HepG2 (cell line): Measurements from ENCODE around the gene ATOH8. TPM values are rescaled to one million over a fixed set of nuclear protein-coding genes. Genes with fewer than 3 reads are reported as not detected.
A peak's percentile ranks its signal among the peaks of the same experiment; 100 is the strongest.

Source experiments
- CBX2 ChIP-seq, 2 experiments: fragments of 200-600 bp in 1 of 2; sonication (generic); formaldehyde crosslinking in 1 of 2; IDR thresholded peaks; 2 replicates each; pipeline versions ENCODE4 v1.7.0 to v1.8.1; 2018 to 2022; ENCODE audit warnings: low read depth in 2 of 2, low read length in 1 of 2, mild to moderate bottlenecking in 1 of 2, missing genetic modification reagents in 1 of 2
- CEBPG ChIP-seq: IDR thresholded peaks from 2 replicates; pipeline ENCODE4 v1.6.1; 2016
- FIP1L1 ChIP-seq: fragments of 200-400 bp; formaldehyde crosslinking; IDR thresholded peaks from 2 replicates; pipeline ENCODE4 v1.6.1; 2018; ENCODE audit warnings: low read depth, mild to moderate bottlenecking, low read length, moderate library complexity, borderline replicate concordance; ENCODE audit not compliant: insufficient read depth
- HNRNPLL ChIP-seq: fragments of 200-400 bp; formaldehyde crosslinking; IDR thresholded peaks from 2 replicates; pipeline ENCODE4 v1.6.1; 2017; ENCODE audit warnings: mild to moderate bottlenecking, low read depth, low read length; ENCODE audit not compliant: poor library complexity, severe bottlenecking
- HOXD1 ChIP-seq: sonication (generic); formaldehyde crosslinking; IDR thresholded peaks from 2 replicates; pipeline ENCODE4 v1.5.0; 2020; ENCODE audit warnings: missing genetic modification reagents
- KDM3A ChIP-seq: IDR thresholded peaks from 2 replicates; pipeline ENCODE4 v1.6.1; 2018; ENCODE audit warnings: low read depth, missing compliant biosample characterization
- MBNL3 ChIP-seq: fragments of 250-450 bp; sonication (Bioruptor Pico); conservative IDR thresholded peaks from 2 replicates; pipeline ENCODE4 v1.8.0; 2022; ENCODE audit warnings: mild to moderate bottlenecking, inconsistent platforms
- MIER2 ChIP-seq: IDR thresholded peaks from 2 replicates; pipeline ENCODE4 v1.6.1; 2016; ENCODE audit warnings: missing biosample characterization, missing genetic modification reagents
- RAD21 ChIP-seq: fragments of 450-650 bp; formaldehyde crosslinking; IDR thresholded peaks from 2 replicates; pipeline ENCODE4 v1.5.0; 2020; ENCODE audit warnings: mild to moderate bottlenecking
- RXRA ChIP-seq: sonication (generic); formaldehyde crosslinking; IDR thresholded peaks from 2 replicates; pipeline ENCODE4 v1.5.1; 2020; ENCODE audit warnings: missing genetic modification reagents
- TAF1 ChIP-seq: sonication (generic); formaldehyde crosslinking; IDR thresholded peaks from 2 replicates; pipeline ENCODE4 v1.4.0; 2020; ENCODE audit warnings: missing genetic modification reagents
- ZNF431 ChIP-seq: sonication (generic); formaldehyde crosslinking; IDR thresholded peaks from 2 replicates; pipeline ENCODE4 v1.9.0; 2022; ENCODE audit warnings: missing genetic modification reagents, low read depth, mild to moderate bottlenecking, borderline replicate concordance
- ZNF615 ChIP-seq: sonication (generic); formaldehyde crosslinking; IDR thresholded peaks from 2 replicates; pipeline ENCODE4 v1.5.0; 2020; ENCODE audit warnings: mild to moderate bottlenecking, missing genetic modification reagents, borderline replicate concordance
- ZNF652 ChIP-seq: IDR thresholded peaks from 2 replicates; pipeline ENCODE4 v1.6.1; 2016; ENCODE audit warnings: low read depth, borderline replicate concordance
- ZNF777 ChIP-seq: sonication (generic); formaldehyde crosslinking; IDR thresholded peaks from 2 replicates; pipeline ENCODE4 v1.4.0; 2020; ENCODE audit warnings: missing genetic modification reagents
- ZSCAN31 ChIP-seq: sonication (generic); formaldehyde crosslinking; IDR thresholded peaks from 2 replicates; pipeline ENCODE4 v1.5.0; 2020; ENCODE audit warnings: low read depth, mild to moderate bottlenecking, missing genetic modification reagents
- polyA plus RNA-seq, 8 experiments: library from polyadenylated mRNA; depleted of rRNA in 3 of 8; stranded (reverse) in 7 of 8; unstranded in 1 of 8; fragments of >200 nt; fragmentation: Illumina TruSeq in 4 of 8; extraction: Trizol in 4 of 8; gene quantifications; 2 replicates each; pipeline versions ENCODE4 v1.2.1 to v1.2.3, GENCODE V29; 2011 to 2016; ENCODE audit warnings: low read depth in 4 of 8, missing spikeins in 1 of 8, mixed read lengths in 1 of 8; ENCODE audit not compliant: insufficient read depth in 1 of 8
- total RNA-seq, 5 experiments: library from RNA; depleted of rRNA; stranded (reverse); fragments of >200 nt; fragmentation: Illumina TruSeq; extraction: Trizol; gene quantifications; 2 replicates each; pipeline ENCODE4 v1.2.3, GENCODE V29; 2016; ENCODE audit warnings: low read depth in 1 of 5
- TF ChIP-seq, protein P1 (sequence below): fragments of 450-650 bp; IDR thresholded peaks from 2 replicates; pipeline ENCODE4 v1.6.1; 2016
- TF ChIP-seq, protein P2 (sequence below): sonication (generic); formaldehyde crosslinking; IDR thresholded peaks from 2 replicates; pipeline ENCODE4 v1.4.0; 2020; ENCODE audit warnings: mild to moderate bottlenecking, low read depth, missing genetic modification reagents
- TF ChIP-seq, protein P3 (sequence below), 2 experiments: IDR thresholded peaks; 2 replicates each; pipeline ENCODE4 v1.6.1; 2011 to 2012; ENCODE audit warnings: low read length in 2 of 2, borderline replicate concordance in 1 of 2, low read depth in 1 of 2, mild to moderate bottlenecking in 1 of 2, moderate library complexity in 1 of 2
- TF ChIP-seq, protein P4 (sequence below): sonication (generic); formaldehyde crosslinking; IDR thresholded peaks from 2 replicates; pipeline ENCODE4 v1.4.0; 2020; ENCODE audit warnings: missing genetic modification reagents

ATOH8 gene
- total and polyA plus RNA-seq, 2 of the 13 experiments (the other 11 are each of a cell fraction or from before 2014, with no cell fraction given) = 0.13 to 0.61 TPM

DNA sequence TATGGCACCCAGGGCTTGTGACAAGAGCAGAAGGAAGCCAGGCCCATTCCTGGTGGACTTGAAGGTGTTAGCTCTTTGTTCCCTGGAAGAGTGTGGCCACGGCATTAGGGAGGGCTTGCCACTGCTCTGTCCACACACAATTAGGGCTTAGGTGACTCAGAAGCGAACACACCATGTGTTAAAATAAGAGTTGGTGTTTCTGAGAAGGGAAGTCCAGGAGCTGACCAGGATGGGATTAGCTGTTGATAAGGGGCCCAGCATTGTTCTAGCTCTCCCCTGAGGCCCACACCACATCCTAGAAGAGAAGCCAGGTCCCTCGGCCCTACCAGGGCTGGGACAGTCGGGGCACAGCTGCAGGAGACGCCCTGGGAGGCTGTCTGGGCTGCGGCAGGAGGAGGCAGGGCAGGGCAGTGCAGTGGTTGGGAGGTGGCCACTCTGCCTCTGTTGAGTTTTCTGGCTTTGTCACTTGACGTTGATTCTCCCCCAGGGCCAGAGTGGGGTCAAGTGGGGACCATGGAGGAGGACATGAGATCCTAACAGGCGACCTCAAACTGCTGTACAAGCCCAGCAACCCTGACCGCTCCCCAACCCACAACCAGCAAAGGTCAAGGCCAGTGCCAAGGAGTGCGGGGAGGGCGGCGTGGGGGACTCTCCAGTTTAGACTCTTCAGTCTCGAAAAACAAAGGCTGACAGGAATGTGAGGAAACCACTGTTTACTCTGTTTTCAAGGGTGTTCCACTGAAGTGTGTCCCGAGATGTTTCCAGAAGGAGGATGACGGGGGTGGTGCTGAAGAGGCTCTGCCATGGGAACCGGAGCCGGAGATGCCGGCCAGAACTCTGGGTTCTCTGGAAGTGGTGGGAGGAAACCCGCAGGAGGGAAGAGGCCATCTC is 42.9 kb upstream of the ATOH8 start (continued):
- TF ChIP-seq, protein P1, sequence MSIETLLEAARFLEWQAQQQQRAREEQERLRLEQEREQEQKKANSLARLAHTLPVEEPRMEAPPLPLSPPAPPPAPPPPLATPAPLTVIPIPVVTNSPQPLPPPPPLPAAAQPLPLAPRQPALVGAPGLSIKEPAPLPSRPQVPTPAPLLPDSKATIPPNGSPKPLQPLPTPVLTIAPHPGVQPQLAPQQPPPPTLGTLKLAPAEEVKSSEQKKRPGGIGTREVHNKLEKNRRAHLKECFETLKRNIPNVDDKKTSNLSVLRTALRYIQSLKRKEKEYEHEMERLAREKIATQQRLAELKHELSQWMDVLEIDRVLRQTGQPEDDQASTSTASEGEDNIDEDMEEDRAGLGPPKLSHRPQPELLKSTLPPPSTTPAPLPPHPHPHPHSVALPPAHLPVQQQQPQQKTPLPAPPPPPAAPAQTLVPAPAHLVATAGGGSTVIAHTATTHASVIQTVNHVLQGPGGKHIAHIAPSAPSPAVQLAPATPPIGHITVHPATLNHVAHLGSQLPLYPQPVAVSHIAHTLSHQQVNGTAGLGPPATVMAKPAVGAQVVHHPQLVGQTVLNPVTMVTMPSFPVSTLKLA = no peak
- no peak for TF ChIP-seq ZNF652 (CRISPR knock-in tag)
- no peak for TF ChIP-seq HNRNPLL
- TF ChIP-seq ZNF777 (CRISPR knock-in tag) = no peak
- TF ChIP-seq MBNL3 (CRISPR knock-in tag) = no peak
- TF ChIP-seq KDM3A (CRISPR knock-in tag) = no peak
- TF ChIP-seq, protein P2, sequence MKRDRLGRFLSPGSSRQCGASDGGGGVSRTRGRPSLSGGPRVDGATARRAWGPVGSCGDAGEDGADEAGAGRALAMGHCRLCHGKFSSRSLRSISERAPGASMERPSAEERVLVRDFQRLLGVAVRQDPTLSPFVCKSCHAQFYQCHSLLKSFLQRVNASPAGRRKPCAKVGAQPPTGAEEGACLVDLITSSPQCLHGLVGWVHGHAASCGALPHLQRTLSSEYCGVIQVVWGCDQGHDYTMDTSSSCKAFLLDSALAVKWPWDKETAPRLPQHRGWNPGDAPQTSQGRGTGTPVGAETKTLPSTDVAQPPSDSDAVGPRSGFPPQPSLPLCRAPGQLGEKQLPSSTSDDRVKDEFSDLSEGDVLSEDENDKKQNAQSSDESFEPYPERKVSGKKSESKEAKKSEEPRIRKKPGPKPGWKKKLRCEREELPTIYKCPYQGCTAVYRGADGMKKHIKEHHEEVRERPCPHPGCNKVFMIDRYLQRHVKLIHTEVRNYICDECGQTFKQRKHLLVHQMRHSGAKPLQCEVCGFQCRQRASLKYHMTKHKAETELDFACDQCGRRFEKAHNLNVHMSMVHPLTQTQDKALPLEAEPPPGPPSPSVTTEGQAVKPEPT (CRISPR knock-in tag) = no peak
- TF ChIP-seq, protein P3, sequence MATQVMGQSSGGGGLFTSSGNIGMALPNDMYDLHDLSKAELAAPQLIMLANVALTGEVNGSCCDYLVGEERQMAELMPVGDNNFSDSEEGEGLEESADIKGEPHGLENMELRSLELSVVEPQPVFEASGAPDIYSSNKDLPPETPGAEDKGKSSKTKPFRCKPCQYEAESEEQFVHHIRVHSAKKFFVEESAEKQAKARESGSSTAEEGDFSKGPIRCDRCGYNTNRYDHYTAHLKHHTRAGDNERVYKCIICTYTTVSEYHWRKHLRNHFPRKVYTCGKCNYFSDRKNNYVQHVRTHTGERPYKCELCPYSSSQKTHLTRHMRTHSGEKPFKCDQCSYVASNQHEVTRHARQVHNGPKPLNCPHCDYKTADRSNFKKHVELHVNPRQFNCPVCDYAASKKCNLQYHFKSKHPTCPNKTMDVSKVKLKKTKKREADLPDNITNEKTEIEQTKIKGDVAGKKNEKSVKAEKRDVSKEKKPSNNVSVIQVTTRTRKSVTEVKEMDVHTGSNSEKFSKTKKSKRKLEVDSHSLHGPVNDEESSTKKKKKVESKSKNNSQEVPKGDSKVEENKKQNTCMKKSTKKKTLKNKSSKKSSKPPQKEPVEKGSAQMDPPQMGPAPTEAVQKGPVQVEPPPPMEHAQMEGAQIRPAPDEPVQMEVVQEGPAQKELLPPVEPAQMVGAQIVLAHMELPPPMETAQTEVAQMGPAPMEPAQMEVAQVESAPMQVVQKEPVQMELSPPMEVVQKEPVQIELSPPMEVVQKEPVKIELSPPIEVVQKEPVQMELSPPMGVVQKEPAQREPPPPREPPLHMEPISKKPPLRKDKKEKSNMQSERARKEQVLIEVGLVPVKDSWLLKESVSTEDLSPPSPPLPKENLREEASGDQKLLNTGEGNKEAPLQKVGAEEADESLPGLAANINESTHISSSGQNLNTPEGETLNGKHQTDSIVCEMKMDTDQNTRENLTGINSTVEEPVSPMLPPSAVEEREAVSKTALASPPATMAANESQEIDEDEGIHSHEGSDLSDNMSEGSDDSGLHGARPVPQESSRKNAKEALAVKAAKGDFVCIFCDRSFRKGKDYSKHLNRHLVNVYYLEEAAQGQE (IDR thresholded peaks at IDR 0.05; ENCODE audit: borderline replicate concordance in 1 of 2, low read depth in 1 of 2, low read length in 2 of 2) = no peak
- peak; percentile 65 for TF ChIP-seq RXRA (CRISPR knock-in tag)
- no peak for TF ChIP-seq ZNF615 (CRISPR knock-in tag)
- no peak for TF ChIP-seq ZNF431
- TF ChIP-seq CEBPG = no peak
- no peak for TF ChIP-seq CBX2 (IDR thresholded peaks at IDR 0.05; ENCODE audit: low read depth, low read length)
- no peak for TF ChIP-seq CBX2 (CRISPR knock-in tag; IDR thresholded peaks at IDR 0.05; ENCODE audit: low read depth)
- no peak for TF ChIP-seq FIP1L1
- no peak for TF ChIP-seq HOXD1
- TF ChIP-seq TAF1 (CRISPR knock-in tag) = no peak
- TF ChIP-seq ZSCAN31 (CRISPR knock-in tag) = no peak
- no peak for TF ChIP-seq MIER2
- TF ChIP-seq, protein P4, sequence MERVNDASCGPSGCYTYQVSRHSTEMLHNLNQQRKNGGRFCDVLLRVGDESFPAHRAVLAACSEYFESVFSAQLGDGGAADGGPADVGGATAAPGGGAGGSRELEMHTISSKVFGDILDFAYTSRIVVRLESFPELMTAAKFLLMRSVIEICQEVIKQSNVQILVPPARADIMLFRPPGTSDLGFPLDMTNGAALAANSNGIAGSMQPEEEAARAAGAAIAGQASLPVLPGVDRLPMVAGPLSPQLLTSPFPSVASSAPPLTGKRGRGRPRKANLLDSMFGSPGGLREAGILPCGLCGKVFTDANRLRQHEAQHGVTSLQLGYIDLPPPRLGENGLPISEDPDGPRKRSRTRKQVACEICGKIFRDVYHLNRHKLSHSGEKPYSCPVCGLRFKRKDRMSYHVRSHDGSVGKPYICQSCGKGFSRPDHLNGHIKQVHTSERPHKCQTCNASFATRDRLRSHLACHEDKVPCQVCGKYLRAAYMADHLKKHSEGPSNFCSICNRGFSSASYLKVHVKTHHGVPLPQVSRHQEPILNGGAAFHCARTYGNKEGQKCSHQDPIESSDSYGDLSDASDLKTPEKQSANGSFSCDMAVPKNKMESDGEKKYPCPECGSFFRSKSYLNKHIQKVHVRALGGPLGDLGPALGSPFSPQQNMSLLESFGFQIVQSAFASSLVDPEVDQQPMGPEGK (CRISPR knock-in tag) = 0 out of 2 replicates have a peak, but pooled peaks have one; percentile 13
- no peak for TF ChIP-seq RAD21 (CRISPR knock-in tag)
